ENCODE data around the gene PRPF38B. TPM values are rescaled to one million over a fixed set of nuclear protein-coding genes. Genes with fewer than 3 reads are reported as not detected.
A peak's percentile ranks its signal among the peaks of the same experiment; 100 is the strongest.

PRPF38B gene
- total RNA-seq, 2 experiments from 2014 or later, result 61.4 to 81.5 TPM

DNA sequence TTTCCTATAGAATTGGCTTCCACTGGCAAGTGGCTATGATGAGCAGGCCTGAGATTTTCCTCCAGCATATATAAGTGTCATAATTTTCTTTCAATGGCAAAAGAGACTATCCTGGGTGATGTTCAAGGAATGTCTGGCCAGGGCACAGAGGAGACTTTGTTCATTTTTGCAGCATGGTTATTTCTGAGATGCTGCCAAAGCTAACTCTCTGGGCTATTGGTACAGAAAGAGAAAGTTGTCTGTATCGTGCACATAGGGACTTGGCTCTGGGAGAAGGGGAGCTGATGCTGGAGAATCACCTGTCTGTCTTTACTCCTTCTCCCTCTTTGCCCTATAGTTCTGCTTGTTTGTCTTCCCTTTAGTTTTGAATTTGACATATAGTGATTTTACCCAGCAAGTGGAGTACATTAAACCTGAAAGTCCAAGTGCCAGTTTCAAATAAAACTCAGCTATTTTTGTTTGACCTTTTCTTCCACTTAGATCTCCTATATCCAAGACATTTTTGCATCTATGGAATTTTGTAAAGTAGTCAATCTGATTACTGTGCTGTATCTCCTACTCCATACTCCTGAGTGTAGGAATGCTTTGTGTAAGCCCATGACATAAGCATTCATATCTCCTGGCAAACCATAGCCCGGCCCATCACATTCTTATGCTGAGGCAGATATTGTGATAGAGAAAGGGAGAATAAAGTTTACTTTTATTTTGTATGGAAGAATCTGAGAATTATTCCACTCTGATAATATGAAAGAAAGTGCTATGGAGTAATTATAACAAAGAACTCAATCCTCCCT, 24.5 kb downstream of the PRPF38B start:
- DNase-seq, result no peak
- Mint-ChIP-seq H3K4me3 (no peak overlapping the region), H3K36me3 (no peaks in the 10 kb centered on the region), H3K27me3 (peaks cover 17% of the 10 kb centered on the region), H3K27ac (no peak overlapping the region), H3K4me1 (no peaks in the 10 kb centered on the region), H3K9me3 (ENCODE audit: low read depth) (no peaks in the 10 kb centered on the region)
- ATAC-seq, result no peak
- CTCF ChIA-PET, result no interaction called here

DNA sequence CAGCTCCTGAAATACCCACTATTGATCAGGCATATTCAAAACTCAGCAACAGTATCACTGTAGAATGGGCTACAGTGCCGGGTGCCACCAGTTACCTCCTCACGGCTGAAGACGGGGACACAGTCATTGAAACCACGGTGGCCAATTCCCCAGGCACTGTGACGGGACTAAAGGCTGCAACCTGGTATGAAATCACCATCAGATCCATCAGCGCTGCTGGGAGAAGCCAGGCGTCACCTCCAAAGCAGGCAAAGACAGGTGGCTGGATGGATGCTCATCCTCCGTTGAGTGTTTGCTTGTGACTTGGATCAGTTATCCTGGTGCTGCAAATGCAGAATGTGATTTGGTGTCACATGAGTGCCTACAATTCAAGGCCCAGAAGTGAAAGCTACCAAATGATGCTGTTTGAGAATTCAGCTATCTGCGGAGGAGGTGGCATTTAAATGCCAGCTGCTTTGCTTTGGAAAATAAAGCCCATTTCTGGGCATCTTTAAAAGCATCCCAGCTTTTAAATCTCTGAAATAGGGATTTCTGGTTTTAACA, 25.7 kb downstream of the PRPF38B start:
- no peak for ATAC-seq
- H3K27ac Mint-ChIP-seq, result no peak overlapping the region
- DNase-seq, result no peak
- peaks cover 13% of the 10 kb centered on the region for H3K27me3 Mint-ChIP-seq
- peaks cover 4% of the 10 kb centered on the region for H3K4me1 Mint-ChIP-seq
- CTCF ChIA-PET, result no interaction called here
- no peaks in the 10 kb centered on the region for H3K36me3 Mint-ChIP-seq
- no peak overlapping the region for H3K4me3 Mint-ChIP-seq
- no peaks in the 10 kb centered on the region for H3K9me3 Mint-ChIP-seq (ENCODE audit: low read depth)

DNA sequence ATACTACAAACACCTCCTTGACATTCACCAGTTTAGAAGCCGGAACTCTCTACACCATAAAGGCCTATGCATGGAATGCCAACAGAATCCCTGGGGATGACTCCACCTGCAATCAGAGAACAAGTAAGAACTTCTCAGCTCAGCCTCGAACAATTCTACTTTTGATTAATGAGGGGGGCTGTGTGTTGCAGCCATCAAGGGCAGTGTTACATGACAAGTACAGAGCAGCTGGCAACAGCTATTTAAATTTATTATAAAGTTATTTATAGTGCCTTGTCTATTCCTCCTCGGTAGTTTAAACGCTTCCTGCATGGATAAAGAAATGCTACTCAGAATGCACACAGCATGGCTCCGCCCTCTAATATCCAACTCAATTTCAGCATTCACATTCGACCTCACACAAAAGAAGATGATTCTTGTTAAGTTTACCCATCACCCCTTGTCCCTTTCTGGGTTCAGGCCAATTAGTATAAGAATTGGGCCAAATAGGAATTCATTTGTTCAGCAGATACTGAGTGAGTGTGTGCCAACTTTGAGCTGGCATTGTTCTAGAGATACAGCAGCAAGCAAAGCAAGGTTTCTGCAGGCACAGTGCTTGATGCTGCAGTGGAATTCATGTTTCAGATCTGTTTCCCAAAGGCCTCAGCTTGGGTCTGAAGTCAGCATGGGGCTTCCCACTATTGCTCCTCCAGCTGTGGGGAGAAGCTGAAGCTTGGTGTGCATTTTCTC, 27.0 kb downstream of the PRPF38B start:
- CTCF ChIA-PET, result no interaction called here
- peaks cover 9% of the 10 kb centered on the region for H3K27me3 Mint-ChIP-seq
- H3K4me3 Mint-ChIP-seq, result no peak overlapping the region
- no peak overlapping the region for H3K27ac Mint-ChIP-seq
- ATAC-seq (no peak), DNase-seq (no peak)
- peaks cover 4% of the 10 kb centered on the region for H3K4me1 Mint-ChIP-seq
- H3K36me3 Mint-ChIP-seq, result no peaks in the 10 kb centered on the region
- no peaks in the 10 kb centered on the region for H3K9me3 Mint-ChIP-seq (ENCODE audit: low read depth)

DNA sequence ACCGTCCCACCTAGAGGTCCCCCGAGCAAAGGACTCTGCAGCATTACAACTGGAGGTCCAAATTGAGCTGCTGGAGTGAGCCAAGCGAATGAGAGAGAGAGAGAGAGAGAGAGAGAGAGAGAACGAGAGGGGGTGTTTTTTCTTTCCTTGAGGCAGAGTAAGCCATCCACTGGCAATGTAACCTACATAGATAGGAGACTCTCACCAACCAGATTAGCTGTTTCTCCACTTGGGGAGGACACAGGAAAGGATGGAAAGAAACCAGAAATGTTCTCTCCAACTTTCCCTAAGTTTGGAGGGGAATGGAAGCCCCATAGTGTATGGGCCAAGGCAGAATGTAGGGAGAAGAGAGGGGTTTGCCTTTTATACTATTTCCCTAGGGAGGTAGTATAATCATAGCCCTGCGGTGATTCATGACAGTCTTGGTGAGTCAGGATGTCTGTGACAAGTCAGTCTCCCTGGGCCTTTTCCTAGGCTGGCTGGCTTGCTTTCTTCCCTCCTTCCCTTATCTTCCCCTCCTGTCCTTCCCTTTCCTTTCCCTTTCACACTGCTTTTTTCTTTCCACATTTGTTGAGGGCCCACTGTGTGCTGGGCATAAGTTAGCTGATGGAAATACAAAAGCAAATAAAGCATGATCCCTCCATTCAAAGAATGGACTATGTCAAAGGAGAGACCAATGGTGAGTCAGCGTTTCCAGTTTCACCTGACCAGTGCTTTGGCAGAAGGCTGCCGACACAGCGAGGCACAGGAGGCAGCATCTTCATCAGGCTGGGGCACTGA, 27.7 kb downstream of the PRPF38B start:
- H3K27ac Mint-ChIP-seq, result no peak overlapping the region
- DNase-seq (no peak), ATAC-seq (no peak)
- peaks cover 10% of the 10 kb centered on the region for H3K27me3 Mint-ChIP-seq
- H3K4me1 Mint-ChIP-seq, result peaks cover 4% of the 10 kb centered on the region
- CTCF ChIA-PET, result no interaction called here
- no peaks in the 10 kb centered on the region for H3K9me3 Mint-ChIP-seq (ENCODE audit: low read depth)
- H3K36me3 Mint-ChIP-seq, result no peaks in the 10 kb centered on the region
- H3K4me3 Mint-ChIP-seq, result no peak overlapping the region

DNA sequence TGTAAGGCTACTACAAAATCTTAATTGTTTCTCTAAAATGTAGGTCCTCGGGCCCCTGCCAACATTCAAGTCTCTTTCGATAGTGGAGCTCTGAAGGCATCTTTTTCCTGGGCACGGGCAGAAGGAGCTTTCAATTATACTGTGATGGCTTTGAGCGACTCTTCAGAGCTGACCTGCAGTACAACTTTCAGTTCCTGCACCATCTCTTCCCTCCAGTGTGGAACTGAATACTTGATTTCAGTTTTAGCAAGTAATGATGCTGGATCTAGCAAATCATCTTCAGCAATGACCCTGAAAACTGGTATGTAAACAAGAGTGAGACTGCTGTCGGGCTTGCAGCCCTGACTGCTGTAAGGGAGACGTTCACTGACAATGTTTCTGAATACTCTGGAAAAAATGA, 30.2 kb downstream of the PRPF38B start:
- Mint-ChIP-seq H3K36me3 (no peaks in the 10 kb centered on the region), H3K9me3 (ENCODE audit: low read depth) (no peaks in the 10 kb centered on the region), H3K27me3 (peaks cover 8% of the 10 kb centered on the region), H3K4me1 (peaks cover 4% of the 10 kb centered on the region), H3K4me3 (no peak overlapping the region), H3K27ac (no peak overlapping the region)
- CTCF ChIA-PET, result interaction anchor here (0.6 to 1.7 kb wide), 2 partner anchors 11 to 30 kb away, joined by 3 to 5 read pairs; partner anchors contain the start of gene PRPF38B
- DNase-seq (no peak), ATAC-seq (no peak)

DNA sequence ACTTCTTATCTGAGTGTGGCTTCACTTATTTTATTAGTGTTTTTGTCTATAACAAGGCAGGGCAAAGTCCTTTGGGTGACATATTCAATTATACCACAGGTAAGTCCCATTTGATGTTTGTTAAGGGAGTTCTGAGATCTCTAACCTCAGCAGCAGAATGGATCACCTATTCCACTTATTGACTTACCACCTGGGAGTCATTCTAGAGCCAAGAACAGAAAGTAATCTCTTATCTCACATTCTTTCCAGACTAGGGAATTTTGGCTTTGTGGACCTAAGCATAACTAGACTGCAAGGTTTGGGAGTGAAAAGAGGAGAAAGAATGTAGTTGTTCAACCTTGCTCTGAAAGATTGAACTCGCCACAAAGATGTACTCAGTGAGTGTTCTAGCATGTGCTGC, 33.8 kb downstream of the PRPF38B start:
- ATAC-seq (no peak), DNase-seq (no peak)
- Mint-ChIP-seq H3K4me3 (no peak overlapping the region), H3K36me3 (no peaks in the 10 kb centered on the region), H3K4me1 (peaks cover 4% of the 10 kb centered on the region), H3K27ac (no peak overlapping the region), H3K27me3 (peaks cover 10% of the 10 kb centered on the region), H3K9me3 (ENCODE audit: low read depth) (no peaks in the 10 kb centered on the region)
- CTCF ChIA-PET, result no interaction called here

DNA sequence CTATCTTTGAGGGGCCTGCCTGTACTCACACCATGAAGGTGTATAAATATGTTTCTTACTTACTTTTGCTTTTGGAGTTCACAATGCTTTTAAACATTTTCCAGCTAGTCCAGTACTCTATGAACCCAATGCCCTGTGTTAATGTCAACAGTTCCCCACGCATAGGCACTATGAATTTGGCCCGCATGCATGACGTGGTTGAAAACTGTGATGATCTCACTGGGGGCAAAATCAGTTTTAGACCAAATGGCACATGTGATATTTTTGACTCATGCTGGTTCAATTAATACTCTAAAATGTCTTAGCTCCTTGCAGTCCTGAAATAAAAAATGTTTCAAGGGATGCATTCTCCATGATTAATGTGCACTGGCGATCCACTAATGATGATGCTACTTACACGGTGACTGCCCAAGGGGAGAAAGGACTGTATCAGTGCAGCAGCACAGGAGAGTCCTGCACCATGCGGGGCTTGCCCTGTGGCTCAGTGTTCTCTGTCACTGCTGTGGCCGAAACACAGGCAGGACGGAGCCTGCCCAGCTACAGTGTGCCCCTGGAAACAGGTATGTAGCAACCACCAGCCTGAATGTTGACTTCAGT, 36.3 kb downstream of the PRPF38B start:
- no peak for DNase-seq
- Mint-ChIP-seq H3K27ac (no peak overlapping the region), H3K4me3 (no peak overlapping the region), H3K4me1 (no peaks in the 10 kb centered on the region), H3K9me3 (ENCODE audit: low read depth) (no peaks in the 10 kb centered on the region), H3K27me3 (peaks cover 11% of the 10 kb centered on the region), H3K36me3 (no peaks in the 10 kb centered on the region)
- CTCF ChIA-PET, result no interaction called here
- ATAC-seq, result no peak

DNA sequence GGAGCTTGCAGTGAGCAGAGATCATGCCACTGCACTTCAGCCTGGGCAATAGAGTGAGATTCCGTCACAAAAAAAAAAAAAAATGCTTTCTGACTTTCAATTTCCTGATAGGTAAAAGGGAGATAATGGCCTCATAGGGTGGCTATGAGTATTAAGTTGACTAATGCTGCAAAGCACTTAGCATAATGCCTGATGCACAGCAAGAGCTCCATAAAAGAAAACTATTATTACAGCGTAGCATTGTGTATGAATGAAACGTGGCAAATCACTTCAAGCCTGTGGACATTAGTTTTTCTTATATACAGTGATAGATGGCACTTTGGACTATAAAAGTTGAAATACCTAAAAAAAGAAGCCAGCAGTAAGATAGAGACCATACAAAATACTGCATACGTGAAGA, 37.4 kb downstream of the PRPF38B start:
- no peak overlapping the region for H3K4me3 Mint-ChIP-seq
- CTCF ChIA-PET, result no interaction called here
- DNase-seq (no peak), ATAC-seq (no peak)
- no peaks in the 10 kb centered on the region for H3K9me3 Mint-ChIP-seq (ENCODE audit: low read depth)
- H3K27me3 Mint-ChIP-seq, result peaks cover 9% of the 10 kb centered on the region
- H3K27ac Mint-ChIP-seq, result no peak overlapping the region
- no peaks in the 10 kb centered on the region for H3K36me3 Mint-ChIP-seq
- H3K4me1 Mint-ChIP-seq, result no peaks in the 10 kb centered on the region

DNA sequence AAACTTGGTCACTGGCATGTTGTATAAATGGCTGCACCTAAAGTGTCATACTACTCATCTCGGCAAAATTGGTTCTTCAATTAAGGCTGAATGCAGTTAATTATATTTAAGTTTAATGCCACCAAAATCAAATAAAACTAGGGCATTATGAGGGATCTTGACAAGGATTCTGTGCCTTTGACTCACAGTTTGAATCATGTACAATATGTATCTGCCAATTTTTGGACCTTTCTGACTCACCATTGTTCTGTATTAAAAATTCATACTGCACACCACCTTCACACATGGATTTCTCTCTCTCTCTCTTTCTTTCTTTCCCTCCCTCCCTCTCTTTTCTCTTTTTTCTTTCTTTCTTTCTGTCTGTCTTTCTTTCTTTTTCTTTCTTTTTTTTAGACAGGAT, 40.3 kb downstream of the PRPF38B start:
- Mint-ChIP-seq H3K4me3 (no peak overlapping the region), H3K4me1 (no peaks in the 10 kb centered on the region), H3K9me3 (ENCODE audit: low read depth) (no peaks in the 10 kb centered on the region), H3K36me3 (no peaks in the 10 kb centered on the region), H3K27me3 (peaks cover 19% of the 10 kb centered on the region), H3K27ac (no peak overlapping the region)
- CTCF ChIA-PET, result interaction anchor here (0.7 to 1.1 kb wide), 2 partner anchors 10 to 96 kb away, joined by 3 read pairs; no protein-coding TSS in a partner anchor
- DNase-seq (no peak), ATAC-seq (no peak)

DNA sequence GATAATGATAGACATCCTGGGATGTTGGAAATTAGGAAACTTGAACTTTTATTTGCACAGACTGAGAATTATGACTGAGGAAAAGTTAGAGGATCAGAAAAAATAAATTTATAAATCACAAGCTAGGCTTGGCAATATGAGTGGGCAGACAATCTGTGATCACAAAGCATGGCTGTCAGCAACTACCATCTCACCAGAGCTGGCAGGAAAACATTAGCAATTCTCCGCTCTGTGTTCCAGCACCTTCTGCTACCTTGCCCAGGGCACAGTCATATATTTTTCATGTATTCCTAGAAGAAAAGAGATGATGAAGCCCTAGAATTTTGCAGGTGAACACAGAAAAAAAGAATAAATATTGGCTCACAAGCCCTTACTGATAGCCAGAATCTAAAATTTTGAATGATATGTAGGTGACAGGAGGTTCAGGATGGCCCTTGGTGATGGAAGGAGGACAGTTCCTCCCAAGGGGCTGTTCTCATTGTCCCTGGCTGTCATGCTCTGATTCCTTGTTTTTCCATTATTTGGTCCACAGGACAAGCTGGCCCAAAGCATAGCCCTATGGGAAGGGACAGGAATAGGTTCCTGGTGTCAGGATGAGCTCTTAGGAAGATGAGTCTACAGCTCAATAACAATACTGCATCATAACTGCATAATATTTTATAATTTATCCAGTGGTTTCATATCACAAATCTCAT, 42.2 kb downstream of the PRPF38B start:
- no peaks in the 10 kb centered on the region for H3K36me3 Mint-ChIP-seq
- H3K4me1 Mint-ChIP-seq, result no peaks in the 10 kb centered on the region
- ATAC-seq (no peak), DNase-seq (no peak)
- CTCF ChIA-PET, result interaction anchor here (1.2 to 1.4 kb wide), 2 partner anchors 15 to 151 kb away, joined by 3 read pairs; no protein-coding TSS in a partner anchor
- H3K4me3 Mint-ChIP-seq, result no peak overlapping the region
- H3K27me3 Mint-ChIP-seq, result peaks cover 19% of the 10 kb centered on the region
- H3K9me3 Mint-ChIP-seq (ENCODE audit: low read depth), result no peaks in the 10 kb centered on the region
- no peak overlapping the region for H3K27ac Mint-ChIP-seq

DNA sequence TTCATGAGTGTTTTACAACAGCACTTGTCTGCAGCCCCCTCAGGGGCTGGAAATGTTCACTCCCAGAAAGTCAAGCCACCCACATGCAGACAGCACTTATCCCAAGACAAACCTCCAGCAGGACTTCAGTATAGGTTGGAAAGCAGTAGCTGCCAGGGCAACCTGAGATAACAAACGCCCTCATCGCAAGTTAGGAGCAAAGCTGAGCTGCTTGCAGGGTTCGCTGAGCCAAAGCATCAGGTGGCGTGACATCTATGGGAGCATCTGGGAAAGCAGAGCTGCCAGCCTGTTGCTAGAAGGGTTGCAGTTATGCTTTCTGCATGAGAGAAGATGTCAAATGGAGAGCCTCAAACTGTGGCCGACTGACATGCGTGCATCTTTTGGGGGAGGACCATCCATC, 50.1 kb downstream of the PRPF38B start:
- Mint-ChIP-seq H3K27ac (no peak overlapping the region), H3K27me3 (no peaks in the 10 kb centered on the region), H3K4me1 (peaks cover 5% of the 10 kb centered on the region), H3K4me3 (no peak overlapping the region), H3K9me3 (ENCODE audit: low read depth) (no peaks in the 10 kb centered on the region), H3K36me3 (peaks cover 7% of the 10 kb centered on the region)
- no peak for DNase-seq
- CTCF ChIA-PET, result no interaction called here
- no peak for ATAC-seq

DNA sequence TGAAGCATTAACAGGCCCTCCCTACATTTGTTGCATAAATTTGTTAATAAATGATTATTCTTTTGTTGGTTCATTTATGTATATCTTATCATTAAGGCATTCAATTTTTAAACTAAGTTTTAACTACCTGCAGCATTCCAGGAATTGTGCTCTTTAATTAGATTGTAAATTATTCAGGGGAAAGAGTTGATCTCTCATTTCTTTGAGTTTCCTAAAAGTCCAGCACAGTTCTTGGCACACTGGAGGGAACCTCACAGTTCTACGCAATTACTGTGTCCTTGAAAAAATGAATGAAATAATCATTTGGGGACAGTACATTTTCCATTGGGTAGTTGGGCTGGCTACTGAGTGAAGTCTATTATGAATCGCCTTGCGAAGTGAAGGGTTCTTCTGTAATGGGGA, 53.9 kb downstream of the PRPF38B start:
- H3K4me3 Mint-ChIP-seq, result peak overlapping the region; percentile 100
- CTCF ChIA-PET, result interaction anchor here (0.6 to 1.6 kb wide), 2 partner anchors 54 to 354 kb away, joined by 3 to 5 read pairs; partner anchors contain the start of gene PRPF38B

More for the DNA sequence above, 53.9 kb downstream of the PRPF38B start:
- Mint-ChIP-seq H3K36me3 (peaks cover 24% of the 10 kb centered on the region), H3K9me3 (ENCODE audit: low read depth) (no peaks in the 10 kb centered on the region), H3K4me1 (peaks cover 26% of the 10 kb centered on the region), H3K27me3 (no peaks in the 10 kb centered on the region), H3K27ac (peak overlapping the region; percentile 96)
- ATAC-seq (no peak), DNase-seq (no peak)
